HG03064 (cell line): ENCODE data around the gene OR51D1.

Experiments
- ATAC-seq: cut with Tn5 transposase; IDR thresholded peaks from one replicate; pipeline ENCODE4 v1.9.1; 2021; ENCODE audit warnings: low read depth; ENCODE audit not compliant: unreplicated experiment

Gene OR51D1

DNA sequence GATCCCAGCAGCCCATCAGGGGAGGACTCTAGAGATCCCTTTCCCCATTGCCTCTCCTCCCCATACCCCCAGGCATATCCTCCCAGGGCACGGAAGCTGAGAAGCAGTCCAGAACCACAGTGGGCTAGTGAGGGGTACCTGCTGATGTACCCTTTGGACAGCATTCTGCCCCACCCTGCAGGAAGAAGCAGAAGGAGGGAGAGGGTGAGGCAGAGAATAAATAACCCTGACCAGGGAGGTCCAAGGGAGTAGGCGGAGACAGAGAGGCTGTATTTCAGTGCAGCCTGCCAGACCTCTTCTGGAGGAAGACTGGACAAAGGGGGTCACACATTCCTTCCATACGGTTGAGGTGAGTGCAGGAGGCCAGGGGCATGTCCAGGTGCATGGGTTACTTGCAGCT lies 6.4 kb downstream of the OR51D1 start, which contains the start of gene OR51E1:
TSS of gene OR51E1 (plus strand) at position 301 of the 400 bp plus-strand sequence. CDS start 8,545 bp downstream, outside the sequence.
- no peak for ATAC-seq

DNA sequence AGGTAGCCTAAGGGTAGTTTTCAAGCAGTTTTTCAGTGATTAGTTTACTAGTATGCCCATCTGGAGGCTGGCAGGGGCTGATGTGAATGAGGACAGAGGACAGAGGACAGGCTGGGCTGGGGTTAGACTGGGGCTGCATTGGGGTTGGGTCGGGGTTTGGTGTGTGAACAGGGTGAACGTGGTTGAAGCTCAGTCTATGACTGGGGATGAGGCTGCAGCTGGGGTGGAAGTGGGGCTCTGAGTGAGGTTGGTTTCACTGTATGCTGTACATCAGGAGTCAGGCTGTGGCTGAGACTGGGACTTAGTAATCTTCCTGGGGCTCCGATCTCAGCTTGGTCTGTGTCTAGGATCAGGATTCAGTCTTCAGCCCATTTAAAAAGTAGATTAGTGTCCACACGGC lies 7.0 kb downstream of the OR51D1 start:
- ATAC-seq, result no peak

DNA sequence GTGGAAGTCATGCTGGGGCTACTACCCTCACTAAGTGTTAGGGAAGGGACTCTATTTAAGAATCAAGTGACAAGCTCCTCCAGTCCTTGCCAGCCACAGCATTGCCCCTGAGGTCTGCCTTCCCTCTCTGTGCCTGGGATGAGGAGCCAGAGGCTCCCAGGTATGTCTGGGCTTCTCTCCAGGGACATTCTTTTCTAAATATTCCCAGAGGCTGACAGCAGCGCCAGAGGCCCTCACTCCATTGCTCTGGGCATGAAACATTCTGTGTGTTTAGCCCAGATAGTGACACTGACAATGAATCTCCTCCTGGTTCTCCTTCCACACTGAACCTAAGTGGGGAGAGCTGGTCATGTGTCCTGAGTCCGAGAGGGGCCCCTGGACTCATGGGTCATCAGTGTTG lies 8.7 kb downstream of the OR51D1 start:
- no peak for ATAC-seq

DNA sequence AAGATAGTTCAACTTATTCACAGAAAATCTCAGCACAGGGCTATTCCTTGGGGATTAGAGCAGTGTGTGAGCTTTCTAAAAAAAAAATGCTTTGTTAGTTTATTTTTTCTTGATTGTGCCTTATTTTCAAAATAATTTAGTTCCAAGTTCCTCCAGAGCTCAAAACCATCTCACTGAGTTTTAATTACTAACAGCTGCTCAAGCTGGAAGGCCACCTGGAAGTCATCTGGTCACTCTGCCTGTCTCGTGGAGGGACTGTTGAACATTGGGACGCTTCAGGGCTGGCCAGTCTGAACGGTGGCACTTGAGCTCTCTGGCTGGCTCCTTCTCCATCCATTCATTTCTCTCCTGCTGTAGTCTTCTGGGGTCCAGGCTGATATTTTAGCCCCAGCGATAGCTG lies 10.5 kb downstream of the OR51D1 start:
- ATAC-seq, result no peak

DNA sequence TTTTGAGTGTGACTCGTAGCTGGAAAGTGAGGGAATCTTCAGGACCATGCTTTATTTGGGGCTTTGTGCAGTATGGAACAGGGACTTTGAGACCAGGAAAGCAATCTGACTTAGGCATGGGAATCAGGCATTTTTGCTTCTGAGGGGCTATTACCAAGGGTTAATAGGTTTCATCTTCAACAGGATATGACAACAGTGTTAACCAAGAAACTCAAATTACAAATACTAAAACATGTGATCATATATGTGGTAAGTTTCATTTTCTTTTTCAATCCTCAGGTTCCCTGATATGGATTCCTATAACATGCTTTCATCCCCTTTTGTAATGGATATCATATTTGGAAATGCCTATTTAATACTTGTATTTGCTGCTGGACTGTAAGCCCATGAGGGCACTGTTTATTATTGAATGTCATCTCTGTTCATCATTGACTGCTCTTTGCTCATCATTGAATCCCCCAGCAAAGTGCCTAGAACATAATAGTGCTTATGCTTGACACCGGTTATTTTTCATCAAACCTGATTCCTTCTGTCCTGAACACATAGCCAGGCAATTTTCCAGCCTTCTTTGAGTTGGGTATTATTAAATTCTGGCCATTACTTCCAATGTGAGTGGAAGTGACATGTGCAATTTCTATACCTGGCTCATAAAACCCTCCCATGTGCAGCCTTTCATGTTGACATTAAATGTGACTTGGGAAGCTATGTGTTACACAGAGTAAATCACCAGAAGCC lies 17.5 kb downstream of the OR51D1 start:
- no peak for ATAC-seq

DNA sequence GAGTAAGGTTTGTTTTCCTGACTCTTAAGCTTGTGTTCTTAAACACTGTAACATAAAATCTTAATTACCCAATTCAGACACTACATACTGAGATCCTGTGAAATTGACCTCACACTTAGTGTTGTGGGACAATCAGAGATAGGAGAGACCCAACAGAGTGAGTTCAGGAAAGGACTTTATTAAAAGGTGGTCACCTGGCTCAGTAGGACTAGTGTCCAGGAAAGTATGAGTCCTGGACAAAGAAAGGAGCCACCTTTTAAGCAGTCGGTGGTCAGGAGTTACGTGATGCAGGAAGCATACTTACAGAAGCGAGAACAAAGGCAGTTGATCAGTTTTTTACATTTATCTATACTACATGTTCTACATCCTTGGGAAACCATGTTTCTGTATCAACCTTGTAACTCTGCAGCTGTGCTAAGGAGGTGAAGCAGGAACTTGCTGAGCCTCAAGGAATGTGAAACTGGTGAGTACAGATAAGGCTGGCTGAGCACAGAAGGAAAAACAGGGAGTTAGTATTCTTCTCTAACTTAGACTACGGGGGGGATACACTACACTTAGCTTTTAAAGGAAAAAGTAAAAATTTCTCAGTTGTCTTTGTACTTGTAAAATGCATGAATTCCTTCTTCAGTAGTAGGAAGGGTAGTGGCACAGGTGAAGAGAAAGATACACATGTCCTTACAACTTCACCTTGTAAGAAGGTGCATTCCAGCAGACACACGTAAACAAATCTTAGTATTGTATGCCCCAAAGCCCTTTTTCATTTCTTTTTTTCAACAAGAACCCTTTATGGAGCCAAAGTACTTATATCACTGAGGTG lies 21.6 kb downstream of the OR51D1 start:
- no peak for ATAC-seq

DNA sequence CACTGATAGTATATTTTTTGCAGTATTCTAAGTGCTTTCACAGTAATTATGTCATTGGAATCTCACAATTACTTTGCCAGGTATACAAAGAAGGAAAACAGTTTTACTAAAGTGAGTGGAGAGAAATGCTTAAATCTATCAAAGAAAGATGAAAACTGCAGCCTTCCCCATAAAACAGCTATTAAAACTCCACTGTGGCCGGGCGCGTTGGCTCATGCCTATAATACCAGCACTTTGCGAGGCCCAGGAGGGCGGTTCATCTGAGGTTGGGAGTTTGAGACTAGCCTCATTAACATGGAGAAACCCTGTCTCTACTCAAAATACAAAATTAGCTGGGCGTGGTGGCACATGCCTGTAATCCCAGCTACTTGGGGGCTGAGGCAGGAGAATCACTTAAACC lies 25.6 kb downstream of the OR51D1 start:
- no peak for ATAC-seq

DNA sequence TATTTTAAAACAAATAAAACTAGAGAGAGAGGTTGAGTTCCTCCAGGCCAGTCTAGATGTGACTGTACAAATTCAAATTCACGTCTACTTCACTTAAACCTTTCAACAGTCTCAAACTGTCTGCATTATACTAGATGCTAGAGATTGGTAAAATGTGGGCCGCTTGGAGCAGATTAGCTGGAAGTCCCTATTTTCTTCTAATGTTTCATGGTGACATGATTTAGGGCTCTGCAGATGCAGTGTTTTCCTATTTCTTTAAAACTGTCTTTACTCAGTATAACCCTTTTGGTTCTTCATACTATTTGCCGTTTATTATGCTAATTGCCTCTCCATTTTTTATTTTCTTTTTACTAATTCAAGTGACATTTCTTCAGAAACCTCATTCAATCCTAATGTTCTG lies 26.9 kb downstream of the OR51D1 start:
- no peak for ATAC-seq

DNA sequence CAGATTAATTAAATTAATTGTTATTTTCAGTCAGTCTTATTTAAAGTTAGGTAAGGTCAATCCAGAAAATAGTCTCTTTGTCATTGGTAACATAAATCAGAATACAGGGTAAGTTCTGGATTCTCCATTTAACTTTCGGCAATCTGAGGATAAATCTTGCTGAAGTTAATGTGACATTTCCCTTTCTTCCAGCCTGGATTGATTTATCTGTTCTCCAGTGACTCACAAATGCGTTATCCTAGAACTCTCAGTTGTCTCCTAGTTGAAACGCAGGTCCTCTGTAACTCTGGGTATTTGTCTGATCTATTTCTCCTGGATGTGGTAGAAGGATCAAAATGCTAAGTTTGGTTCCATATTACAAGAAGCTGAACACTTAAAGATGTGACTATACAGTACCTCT lies 27.5 kb downstream of the OR51D1 start:
- ATAC-seq, result no peak

DNA sequence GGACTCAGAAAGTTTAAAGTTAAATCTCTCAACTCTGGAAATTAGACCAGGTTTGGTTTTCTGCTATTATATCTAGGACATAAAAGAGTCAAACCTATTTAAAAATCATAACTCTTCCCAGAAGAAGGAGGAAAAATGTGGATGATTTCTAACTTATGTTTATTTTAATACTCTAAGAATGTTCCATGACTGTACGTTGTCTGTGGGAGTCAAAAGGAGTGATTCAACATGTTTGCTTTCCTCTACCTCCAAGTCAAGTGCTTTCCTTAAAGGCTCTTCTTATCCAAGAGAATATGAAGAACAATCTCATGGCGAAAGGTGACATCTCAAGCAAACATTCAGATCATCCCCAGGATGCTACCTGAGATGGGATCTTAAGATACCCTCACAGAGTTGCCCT lies 28.1 kb downstream of the OR51D1 start:
- no peak for ATAC-seq

DNA sequence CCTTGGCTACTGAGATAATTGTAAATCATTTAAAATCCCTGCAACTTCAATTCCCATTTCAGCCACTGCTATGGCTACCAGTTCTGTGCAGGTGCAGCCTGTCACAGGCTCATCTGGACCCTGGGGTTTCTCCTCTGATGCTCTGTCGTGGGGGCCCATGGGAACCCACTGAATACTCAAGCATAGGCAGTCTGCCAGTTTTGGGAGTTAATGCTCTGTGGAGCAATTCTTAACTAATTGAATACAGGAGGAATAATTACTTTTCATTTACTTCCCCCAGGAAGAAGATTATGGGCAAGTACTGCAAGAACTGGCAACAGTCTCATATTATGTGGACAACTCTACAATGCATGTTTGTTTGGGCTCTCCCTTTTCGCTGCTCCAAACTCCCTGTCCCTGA lies 34.5 kb downstream of the OR51D1 start:
- ATAC-seq, result no peak

DNA sequence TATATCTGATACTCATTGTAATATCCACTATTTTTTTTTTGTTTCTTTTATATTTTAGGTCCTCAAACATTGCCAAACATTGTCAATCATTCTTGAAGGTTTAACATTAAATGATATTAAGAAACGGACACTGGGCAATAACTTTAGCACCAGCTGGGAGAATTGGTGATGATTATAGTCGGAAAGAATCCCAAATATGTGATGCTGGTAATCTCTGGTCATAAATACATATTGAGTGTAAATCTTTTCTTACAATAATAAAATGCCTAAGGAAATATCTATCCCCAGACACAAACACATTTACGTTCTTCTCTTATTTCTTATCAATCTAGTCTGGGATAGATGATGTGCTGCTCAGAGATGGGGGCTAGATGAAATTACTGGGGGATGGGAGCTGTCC lies 35.2 kb downstream of the OR51D1 start:
- ATAC-seq, result no peak

DNA sequence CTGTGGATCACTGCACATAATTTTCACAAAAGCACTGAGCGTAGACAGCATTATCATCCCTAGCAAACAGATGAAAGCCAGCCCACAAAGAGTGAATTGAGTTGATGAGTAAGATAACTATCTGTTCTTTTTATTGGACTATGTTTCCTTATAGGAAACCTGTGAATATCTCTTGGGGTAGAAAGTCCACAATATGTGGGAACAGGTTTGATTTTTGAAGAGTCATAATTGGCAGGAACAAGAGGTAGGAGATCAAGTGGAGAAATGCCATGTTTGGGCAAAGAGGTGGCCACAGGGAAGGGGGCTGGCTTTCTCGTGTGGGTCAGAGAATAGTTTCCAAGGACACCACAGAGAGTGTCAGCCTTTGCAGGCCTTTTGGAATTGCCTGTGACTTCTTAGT lies 36.5 kb downstream of the OR51D1 start:
- ATAC-seq, result no peak

DNA sequence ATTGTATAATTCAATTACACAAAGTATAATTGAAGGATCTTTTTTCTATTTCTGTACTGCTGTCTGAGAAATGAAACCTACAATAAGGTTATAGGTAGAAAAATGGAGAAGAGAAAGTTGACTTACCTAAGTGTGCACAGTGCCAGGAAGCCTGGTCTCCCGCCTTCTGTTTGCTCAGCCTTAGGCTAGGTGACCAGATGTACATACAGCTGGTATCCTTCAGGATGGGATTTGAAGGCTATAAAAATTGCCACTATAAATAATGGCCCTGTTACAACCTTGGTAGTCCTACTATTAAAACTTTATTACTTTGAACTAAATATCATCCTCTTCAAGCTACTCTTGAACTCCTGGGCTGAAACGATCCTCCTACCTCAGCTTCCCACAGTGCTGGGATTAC lies 40.7 kb downstream of the OR51D1 start:
- ATAC-seq, result no peak

DNA sequence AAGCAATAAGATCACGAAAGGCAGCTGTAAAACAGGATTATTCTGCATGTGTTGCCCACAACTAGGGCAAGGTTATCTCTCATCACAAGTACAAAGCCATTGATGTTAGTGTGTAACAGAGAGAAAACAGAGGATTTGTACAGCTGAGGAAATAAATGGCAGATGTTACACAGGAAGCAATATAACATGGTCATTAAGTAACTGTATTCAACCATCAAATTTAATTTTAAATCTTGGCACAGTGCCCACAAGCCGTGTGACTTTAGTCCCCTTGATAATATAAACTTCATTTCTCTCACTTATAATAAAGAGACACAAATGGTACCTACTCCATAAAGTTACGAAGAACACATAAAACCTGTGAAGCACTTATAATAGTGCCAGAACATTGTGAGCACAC lies 43.1 kb downstream of the OR51D1 start:
- ATAC-seq, result no peak

DNA sequence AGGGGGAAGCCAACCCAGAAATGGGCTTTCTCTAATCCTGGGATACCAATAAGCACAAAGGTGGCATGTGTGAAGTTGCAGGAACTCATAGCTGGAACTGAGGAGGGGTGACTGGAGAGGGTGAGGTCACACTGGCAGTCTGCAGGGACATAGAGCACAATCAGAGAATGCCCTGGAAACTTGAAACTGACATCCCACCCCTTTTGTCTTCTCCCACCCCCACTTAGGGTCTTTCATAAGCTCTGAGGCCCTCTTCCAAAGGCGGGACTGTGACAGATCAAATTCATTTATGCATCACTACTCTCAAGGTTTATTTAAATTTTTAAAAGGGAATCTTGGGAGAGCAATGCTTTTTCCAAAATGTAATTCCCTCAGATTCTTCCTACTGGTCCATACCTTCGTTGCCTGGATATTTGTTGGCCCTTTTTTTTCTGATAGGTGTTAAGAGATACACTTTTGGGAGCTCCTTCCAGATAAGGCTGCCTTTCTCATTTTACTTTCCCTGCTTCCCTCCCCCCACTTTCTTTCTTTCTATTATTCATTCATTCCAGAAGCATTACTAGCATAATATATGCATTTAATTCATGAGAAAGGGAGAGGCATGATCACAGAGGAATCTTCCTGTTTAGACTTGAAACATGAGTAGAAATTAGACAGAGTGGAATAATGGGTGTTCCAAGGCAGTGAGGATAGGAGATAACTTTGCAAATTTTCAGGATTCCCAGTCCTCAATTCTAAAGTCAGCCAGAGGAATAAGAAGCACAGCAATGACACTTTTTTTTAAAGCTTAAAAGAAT lies 45.5 kb downstream of the OR51D1 start:
- ATAC-seq, result no peak

DNA sequence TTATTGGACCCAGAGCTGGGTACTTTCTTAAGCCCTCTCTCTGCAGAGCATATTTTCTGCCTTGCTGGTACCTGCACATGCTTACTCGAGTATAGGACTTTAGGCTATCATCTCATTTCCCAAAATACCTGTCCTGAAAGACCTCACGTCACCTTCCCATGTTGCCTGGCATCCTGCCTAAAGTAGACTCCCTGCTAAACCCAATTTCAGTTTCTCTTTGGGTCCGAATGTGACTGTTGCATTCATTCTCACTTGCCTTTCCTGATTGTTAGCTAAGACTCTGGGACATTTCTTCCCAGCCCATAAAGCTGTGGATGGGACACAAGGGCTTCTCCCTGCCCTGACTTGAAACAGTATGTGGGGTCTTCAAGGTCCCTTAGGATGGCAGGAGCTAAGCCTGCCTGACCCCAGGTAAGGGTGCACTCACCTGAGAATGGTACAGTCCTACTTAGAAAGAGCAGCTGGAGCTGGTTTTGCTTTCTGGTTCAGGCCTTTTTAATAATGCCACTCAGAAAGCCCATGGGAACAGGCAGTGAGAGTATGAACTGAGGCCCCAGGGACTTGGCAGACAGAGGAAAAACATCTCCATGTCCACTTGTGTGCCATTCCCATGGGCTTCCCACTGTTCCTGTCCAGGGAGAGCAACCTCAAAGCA lies 47.5 kb downstream of the OR51D1 start:
- ATAC-seq, result no peak
